H7 (cell line): ENCODE measurements around the gene NME1. TPM values are rescaled to one million over a fixed set of nuclear protein-coding genes. Genes with fewer than 3 reads are reported as not detected.
"Not testable (repeated sequence)": the region's sequence is repeated elsewhere in the genome, so short reads cannot be mapped to it uniquely, and the experiment has no call there.

Experiments used
- DNase-seq: peaks from one replicate; pipeline ENCODE4 v3.0.0; 2012
- H3K27me3 ChIP-seq: 2 replicates; pipeline ENCODE4 v1.6.0; 2011; ENCODE audit warnings: mild to moderate bottlenecking, low read length; ENCODE audit not compliant: control insufficient read depth, insufficient read depth
- H3K36me3 ChIP-seq: replicated peaks from 2 replicates; pipeline ENCODE4 v1.5.1; 2011; ENCODE audit warnings: low read length; ENCODE audit not compliant: control insufficient read depth, insufficient read depth
- H3K4me3 ChIP-seq: 2 replicates; pipeline ENCODE4 v1.5.1; 2011; ENCODE audit warnings: low read depth, mild to moderate bottlenecking, control low read depth, low read length, moderate library complexity; ENCODE audit not compliant: insufficient read depth
- total RNA-seq: library from RNA; depleted of rRNA; stranded (reverse); fragments of >200 nt; shearing (Covaris generic); gene quantifications from 2 replicates; pipeline ENCODE4 v1.2.3, GENCODE V29; 2014; rRNA removed

NME1 gene
- total RNA-seq = 168 and 211 TPM in 2 replicates

DNA sequence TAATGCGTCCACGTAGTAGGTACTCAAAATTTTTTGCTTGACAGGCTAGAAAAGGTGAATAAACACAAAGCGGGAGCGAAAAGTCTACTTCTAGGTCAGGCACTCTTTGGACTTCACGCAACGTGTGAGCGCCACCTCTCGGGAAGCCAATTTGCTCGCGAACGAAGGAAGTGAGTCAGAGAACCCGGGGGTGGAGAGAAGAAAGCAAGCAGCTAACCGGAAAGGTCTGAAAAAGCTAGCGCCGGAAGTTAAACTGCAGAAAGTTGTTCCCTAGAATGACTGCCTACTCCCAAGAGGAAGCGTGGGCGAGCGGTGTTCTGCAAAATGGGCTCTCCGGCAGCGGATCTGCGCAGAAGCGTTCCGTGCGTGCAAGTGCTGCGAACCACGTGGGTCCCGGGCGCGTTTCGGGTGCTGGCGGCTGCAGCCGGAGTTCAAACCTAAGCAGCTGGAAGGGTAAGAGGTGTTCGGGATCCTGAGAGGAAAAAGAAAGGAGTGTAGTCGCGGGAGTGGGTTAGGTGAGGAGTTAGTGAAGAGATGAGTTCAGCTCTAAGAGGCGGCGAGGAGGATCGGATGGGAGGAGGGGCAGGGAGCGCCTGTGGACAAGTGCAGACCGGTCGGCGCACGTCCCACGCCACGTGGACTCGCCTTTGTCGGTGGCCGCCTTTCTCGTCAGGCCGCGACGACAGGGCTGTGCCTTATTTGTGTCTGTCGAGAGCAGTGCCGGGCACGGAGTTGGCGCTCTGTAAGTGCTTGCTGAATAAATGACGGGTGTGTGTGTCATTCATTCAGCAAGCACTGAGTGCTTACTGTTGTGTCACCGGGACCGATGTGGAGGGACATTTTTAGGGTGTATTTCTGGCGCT lies at the start of gene NME1:
TSS of gene NME1 (plus strand) at position 350 of the 863 bp plus-strand sequence. CDS start 2,096 bp downstream, outside the sequence.
- DNase-seq = peak; percentile 96
- Histone ChIP-seq H3K27me3 (no peaks in the 10 kb centered on the region), H3K4me3 (peak within 1 kb of the TSS; percentile 82), H3K36me3 (peaks cover 14% of the 10 kb centered on the region)

DNA sequence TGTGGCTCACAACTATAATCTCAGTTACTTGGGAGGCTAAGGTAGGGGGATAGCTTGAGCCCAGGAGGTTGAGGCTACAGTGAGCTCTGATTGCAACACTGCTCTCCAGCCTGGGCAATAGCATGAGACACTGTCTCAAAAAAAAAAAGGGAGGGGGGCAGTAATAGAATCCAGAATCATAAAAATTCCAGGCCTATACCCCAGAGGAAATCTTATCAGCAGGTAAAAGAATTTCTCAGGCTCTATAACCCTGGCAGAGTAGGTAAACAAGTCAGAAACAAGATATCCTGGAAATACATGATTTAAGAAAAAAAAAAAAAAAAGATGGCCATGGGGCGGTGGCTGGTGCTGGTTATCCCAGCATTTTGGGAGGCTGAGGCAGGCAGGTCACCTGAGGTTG lies 45.6 kb upstream of the NME1 start:
- no peak for DNase-seq
- Histone ChIP-seq H3K27me3 (no peaks in the 10 kb centered on the region), H3K36me3 (no peaks in the 10 kb centered on the region), H3K4me3 (no peak overlapping the region)

DNA sequence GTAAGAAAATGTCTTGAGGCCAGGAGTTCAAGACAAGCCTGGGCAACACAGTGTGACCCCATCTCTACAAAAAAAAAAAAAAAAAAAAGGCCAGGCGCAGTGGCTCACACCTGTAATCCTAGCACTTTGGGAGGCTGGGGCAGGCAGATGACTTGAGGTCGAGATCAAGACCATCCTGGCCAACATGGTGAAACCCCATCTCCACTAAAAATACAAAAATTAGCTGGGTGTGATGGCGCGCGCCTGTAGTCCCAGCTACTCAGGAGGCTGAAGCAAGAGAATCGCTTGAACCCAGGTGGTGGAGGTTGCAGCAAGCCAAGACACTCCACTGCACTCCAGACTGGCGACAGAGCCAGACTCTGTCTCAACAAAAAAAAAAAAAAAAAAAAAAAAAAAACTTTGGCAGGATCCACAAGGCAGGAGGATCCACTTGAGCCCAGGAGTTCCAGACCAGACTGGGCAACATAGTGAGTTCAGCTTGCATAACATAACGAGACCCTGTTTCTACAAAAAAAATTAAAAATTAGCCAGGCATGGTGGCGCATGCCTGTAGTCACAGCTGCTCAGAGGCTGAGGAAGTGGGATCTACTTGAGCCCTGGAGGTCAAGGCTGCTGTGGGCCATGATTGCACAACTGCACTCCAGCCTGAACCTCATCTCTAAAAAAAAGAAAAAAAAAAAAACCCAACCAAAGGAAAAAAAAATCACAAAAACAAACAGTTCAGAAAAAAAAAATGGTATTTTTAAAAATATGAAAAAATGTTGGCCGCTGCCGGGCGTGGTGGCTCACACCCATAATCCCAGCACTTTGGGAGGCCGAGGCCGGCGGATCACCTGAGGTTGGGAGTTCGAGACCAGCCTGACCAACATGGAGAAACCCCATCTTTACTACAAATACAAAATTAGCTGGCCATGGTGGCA lies 40.8 kb upstream of the NME1 start:
- H3K36me3 ChIP-seq, H3K4me3 ChIP-seq, H3K27me3 ChIP-seq, DNase-seq: not testable (repeated sequence)

GRCh38 chr17:51115179-51115578 lies 38.2 kb upstream of the NME1 start:
- Histone ChIP-seq H3K36me3 (no peaks in the 10 kb centered on the region), H3K4me3 (no peak overlapping the region), H3K27me3 (no peaks in the 10 kb centered on the region)
- no peak for DNase-seq

GRCh38 chr17:51118330-51119195 lies 34.8 kb upstream of the NME1 start:
- no peak for DNase-seq
- Histone ChIP-seq H3K4me3 (no peak overlapping the region), H3K27me3 (no peaks in the 10 kb centered on the region), H3K36me3 (no peaks in the 10 kb centered on the region)

GRCh38 chr17:51119415-51120356 lies 33.7 kb upstream of the NME1 start:
- no peaks in the 10 kb centered on the region for H3K36me3 ChIP-seq
- peak; percentile 74 for DNase-seq
- H3K27me3 ChIP-seq = no peaks in the 10 kb centered on the region
- peak overlapping the region; percentile 98 for H3K4me3 ChIP-seq

- H3K27me3 ChIP-seq = no peaks in the 10 kb centered on the region
- peak; percentile 73 for DNase-seq
- peak overlapping the region; percentile 98 for H3K4me3 ChIP-seq
- H3K36me3 ChIP-seq = no peaks in the 10 kb centered on the region
These were observed 33.0 kb upstream of the NME1 start for GRCh38 chr17:51120357-51120738.

GRCh38 chr17:51120739-51121619 lies 32.4 kb upstream of the NME1 start, which contains the start of gene SPAG9:
TSS of gene SPAG9 (minus strand) at chr17:51120868. CDS start at chr17:51120656, 212 bp downstream.
- Histone ChIP-seq H3K4me3 (peak within 1 kb of the TSS; percentile 98), H3K27me3 (no peaks in the 10 kb centered on the region), H3K36me3 (no peaks in the 10 kb centered on the region)
- peak; percentile 98 for DNase-seq

GRCh38 chr17:51121620-51122472 lies 31.5 kb upstream of the NME1 start:
- peak; percentile 69 for DNase-seq
- Histone ChIP-seq H3K4me3 (peak overlapping the region; percentile 68), H3K36me3 (no peaks in the 10 kb centered on the region), H3K27me3 (no peaks in the 10 kb centered on the region)

DNA sequence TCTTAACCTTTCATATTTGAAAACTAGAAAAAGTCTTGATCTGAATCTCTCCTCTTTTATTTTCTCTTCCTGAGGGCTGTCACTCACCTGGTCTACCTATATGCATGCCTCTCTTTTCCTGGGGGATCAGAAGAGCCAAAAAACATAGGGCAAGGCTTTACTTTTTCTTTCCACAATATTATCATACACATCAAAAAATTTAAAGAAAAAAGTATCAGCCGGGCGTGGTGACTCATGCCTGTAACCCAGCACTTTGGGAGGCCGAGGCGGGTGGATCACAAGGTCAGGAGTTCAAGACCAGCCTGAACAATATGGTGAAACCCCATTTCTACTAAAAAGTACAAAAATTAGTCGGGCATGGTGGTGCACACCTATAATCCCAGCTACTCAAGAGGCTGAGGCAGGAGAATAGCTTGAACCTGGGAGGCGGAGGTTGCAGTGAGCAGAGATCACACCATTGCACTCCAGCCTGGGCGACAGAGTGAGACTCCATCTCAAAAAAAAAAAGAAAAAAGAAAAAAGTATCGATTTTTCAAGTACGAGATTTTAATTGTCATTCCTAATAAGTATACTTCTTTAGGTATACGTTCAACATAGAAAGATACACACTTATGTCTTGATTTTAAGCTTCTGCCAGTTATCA lies 30.8 kb upstream of the NME1 start:
- H3K36me3 ChIP-seq, DNase-seq, H3K27me3 ChIP-seq: not testable (repeated sequence)
- H3K4me3 ChIP-seq = peak overlapping the region; percentile 68; the same call in 1 of the 2 replicates

DNA sequence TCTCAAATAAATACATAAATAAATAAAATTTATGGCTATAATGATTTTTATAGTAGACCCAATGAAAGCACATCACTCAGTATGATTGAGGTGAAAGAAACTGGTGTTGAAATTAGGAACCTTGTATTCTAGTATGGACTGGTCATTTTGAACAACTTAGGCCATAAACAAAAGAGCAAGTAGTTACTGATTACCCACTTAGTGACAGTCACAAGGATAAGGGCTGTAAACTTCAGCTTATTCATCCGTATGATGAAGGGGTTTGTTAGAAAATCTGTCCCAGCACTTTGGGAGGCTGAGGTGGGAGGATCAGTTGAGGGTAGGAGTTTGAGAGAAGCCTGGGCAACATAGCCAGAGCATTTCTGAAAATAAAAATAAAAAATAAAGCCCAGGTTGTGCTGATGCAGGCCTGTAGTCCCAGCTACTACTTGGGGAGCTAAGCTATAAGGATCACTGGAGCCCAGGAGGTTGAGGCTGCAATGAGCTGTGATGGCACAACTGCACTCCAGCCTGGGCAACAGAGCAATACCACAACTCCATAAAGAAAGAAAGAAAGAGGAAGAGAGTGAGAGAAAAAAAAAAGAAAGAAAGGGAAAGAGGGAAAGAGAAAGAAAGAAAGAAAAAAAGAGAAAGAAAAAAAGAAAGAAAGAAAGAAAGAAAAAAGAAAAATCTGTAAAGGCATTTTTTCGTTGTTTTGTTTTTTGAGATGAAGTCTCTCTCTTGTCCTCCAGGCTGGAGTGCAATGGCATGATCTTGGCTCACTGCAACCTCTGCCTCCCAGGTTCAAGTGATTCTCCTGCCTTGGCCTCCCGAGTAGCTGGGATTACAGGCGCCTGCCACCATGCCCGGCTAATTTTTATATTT lies 28.5 kb upstream of the NME1 start:
- Histone ChIP-seq H3K27me3 (no peaks in the 10 kb centered on the region), H3K4me3 (no peak overlapping the region), H3K36me3 (no peaks in the 10 kb centered on the region)
- DNase-seq = no peak
